GM19240 (cell line): Measurements from ENCODE around the gene FRMD5.

Experiments used
- DNase-seq: peaks from one replicate; pipeline ENCODE4 v3.0.0; 2011; ENCODE audit warnings: low spot score; ENCODE audit not compliant: insufficient read length

Gene FRMD5

GRCh38 chr15:43931119-43931518 lies 264.0 kb downstream of the FRMD5 start:
- DNase-seq: no peak

DNA sequence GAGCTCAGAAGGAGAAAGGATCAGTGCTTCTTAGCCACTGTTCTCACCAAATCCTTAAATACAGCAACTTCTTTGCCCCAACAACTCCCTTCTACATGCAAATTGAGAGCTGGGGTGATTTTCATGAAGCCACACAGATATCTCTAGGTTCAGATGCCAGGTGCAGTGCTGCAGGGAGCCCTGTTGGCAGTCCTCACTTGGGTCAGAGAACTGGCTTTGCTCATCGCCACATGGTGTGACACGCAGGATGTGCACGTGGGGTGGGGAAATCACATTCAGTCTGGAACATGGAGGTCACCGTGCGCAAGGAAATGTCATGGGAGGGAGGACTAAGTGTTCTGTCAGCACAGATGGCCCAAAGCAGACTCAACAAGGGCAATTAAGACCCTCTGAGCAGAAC lies 264.5 kb downstream of the FRMD5 start:
- no peak for DNase-seq

DNA sequence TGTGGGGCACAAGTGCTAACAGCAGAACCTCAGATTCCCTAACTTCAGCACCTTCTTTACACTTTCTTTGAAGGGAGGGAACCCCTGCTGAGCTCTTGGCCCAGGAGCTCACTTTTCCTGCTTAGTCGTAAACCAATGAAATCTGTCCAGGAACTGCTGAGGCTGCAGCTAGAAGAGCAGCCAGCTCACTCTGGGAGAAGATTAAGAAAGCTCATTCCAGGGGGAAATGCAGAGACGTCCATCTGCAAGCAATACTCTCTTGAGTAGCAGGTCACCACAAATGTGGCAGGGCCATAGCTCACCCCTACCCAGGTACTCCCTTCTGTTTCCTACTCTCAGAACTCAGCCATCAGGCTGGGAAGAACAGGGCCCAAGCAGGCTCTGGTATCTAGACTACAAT lies 265.0 kb downstream of the FRMD5 start:
- no peak for DNase-seq

DNA sequence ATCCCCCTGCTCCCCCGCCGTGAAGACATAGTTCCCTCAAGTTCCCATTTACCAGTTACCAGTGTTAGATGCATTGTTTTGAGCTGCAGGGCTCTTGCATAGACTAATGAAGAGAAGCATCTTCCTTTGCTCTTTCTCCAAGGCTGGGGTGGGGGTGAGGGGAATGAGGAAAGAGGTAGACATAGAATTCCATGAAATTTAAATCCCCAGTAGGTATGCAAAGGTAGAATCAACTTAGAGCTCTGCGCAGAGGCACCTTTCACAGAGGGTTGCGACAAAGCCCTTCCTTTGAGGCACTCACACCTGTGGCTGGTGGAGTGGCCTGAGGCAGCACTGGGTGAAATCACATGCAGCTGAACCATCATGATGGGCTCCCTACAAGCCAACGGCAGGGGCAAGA lies 266.9 kb downstream of the FRMD5 start:
- no peak for DNase-seq

GRCh38 chr15:43927203-43927602 lies 267.9 kb downstream of the FRMD5 start:
- no peak for DNase-seq

GRCh38 chr15:43923553-43923952 lies 271.5 kb downstream of the FRMD5 start:
- no peak for DNase-seq

DNA sequence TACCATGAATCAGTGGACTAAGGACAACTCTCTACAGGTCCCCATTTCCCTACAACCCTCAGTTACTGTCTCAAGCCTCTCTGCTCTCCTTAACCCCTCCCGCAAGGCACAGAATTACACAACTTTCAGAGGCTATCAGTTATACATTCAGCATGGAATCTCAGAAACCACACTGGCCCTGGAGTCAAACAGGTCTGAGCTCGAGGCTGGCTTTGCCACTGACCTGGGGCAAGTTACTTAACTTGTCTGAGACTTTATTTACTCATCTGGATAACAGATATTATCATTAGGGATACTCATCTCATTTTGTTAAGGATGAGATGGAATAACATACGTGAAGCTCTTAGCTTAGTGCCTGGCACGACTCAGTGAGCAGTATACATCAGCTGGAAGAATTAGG lies 273.1 kb downstream of the FRMD5 start:
- DNase-seq: no peak

- no peak for DNase-seq
Measured at GRCh38 chr15:43920815-43921214, 274.3 kb downstream of the FRMD5 start.

GRCh38 chr15:43920254-43920600 lies 274.8 kb downstream of the FRMD5 start:
- no peak for DNase-seq

GRCh38 chr15:43919540-43920253 lies 275.4 kb downstream of the FRMD5 start:
- no peak for DNase-seq

DNA sequence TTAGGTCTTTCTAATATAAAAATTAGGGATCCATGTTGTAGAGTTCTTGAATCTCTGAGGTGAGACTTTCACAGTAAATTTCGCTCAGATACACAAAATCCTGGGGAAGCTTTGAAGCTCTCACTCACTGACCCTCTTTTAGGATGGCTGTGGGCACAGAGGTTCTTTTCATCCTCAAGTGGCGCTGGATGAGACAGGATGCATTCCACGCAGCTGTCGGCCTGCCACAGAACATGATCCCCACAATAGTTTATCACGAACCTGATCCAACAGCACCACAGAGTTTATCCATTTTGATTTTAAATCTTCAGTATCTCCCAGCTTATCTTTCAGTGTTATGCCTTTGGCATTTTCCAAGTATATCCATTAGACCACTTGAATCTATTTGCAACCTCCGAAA lies 276.4 kb downstream of the FRMD5 start:
- no peak for DNase-seq

DNA sequence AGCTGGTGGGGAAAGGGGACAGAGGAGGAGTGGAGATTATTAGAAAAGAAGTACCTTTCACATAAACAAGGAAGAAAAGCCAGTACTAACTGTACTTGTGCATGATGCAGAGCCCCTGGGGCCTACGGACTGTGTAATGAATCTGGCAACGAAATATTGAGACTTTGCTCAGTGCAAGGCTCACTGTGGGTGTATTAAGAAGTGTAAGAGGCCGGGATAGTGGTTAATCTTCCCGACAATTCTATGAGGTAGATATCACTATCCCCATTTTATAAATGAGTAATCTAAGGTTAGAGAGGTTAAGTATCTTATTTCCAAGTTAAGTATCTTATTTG lies 278.8 kb downstream of the FRMD5 start:
- no peak for DNase-seq

GRCh38 chr15:43915631-43916325 lies 279.3 kb downstream of the FRMD5 start:
- DNase-seq: no peak

DNA sequence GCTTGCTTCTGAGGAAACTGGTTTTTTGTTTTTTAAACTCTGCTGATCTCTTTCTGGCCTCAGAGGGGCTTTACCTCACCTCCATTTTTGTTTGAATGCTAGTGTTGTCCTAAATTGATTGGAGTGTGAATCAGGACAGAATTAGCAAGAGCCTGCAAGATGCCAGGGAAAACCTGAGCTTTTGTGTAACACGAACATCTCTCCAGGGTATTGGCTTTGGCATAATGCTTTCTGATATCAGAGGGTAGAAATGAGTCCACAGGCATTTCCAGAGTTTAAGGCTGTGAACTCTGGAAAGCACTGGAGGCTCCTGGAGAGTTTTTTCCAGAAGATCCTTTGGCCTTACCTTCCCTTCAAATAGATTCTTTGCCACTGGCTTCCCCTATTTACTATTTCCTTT lies 281.1 kb downstream of the FRMD5 start:
- DNase-seq: no peak

DNA sequence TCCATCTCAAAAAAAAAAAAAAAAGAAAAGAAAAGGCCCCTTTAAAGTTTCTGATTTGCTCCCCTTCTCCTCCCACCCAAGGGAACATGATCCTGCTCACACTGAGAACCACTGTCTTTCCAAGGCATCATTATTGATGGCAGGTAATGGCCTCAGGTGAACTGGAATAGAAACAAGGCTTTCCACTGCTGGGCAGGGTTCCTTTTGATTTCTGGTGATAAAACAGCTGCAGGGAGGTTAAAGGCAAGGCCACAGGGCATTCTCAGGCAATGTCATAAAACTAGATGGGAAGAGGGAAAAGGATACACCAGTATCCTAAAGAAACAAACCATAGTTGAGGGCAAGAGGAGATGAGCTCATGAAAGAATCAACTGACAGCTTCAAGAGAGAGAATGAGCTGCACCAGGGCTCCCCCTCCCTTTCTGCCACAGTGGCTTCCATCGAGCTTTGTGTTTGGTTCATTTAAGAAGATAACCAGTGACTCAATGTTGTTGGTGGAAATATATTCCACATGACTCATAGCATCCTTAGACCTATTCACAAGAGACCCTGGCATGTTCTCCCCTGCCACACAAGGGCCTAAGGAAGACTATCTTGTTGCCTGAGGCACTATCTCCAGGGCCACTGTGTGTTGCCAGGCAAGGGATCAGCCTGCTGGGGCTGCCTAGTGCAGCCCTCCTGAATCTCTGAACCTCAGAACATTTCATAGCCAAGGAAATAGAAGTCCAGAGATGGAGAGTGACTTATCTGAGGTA lies 281.9 kb downstream of the FRMD5 start:
- no peak for DNase-seq

DNA sequence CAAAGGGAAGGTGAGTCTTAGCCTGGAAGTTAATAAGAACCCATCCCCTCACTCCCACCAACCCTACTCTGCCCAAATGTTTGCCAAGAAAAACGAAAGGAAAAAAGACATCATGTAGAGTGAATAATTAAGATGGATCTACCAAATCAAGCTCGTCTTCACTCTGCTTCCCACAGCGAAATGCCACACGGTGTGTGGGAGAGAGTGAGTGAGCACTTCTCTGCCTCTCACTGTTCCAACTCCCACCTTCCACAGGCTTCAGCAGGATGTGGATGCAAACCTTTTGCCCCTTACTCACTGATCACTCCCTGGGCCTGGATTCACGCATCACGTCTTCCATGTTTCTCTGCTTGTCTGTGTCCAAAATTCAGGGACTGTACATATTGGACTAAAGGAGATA lies 282.9 kb downstream of the FRMD5 start:
- DNase-seq: no peak

DNA sequence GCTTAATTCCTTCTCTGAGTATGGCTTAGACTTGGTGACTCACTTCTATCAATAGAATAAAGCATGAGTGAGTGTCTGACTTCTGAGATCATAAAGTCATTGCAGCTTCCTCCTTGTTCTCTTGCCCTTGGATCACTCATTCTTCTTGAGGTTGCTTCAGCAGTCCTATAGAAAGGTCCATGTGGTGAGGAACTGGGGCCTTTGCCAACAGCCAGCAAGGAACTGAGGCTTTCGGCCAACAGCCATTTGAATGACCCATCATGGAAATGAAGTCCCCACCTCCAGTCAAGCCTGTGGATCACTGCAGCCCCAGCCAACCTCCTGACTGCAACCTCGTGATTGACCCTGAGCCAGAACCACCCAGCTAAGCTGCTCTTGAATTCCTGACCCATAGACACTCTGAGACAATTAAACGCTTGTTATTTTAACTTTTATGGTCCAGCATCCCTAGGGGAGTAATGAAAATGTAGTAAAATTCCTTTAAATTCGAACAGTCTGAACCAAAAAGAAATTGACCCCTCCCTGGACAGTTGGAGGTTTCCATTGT lies 283.8 kb downstream of the FRMD5 start:
- no peak for DNase-seq

GRCh38 chr15:43908516-43909050 lies 286.5 kb downstream of the FRMD5 start:
- DNase-seq: no peak

DNA sequence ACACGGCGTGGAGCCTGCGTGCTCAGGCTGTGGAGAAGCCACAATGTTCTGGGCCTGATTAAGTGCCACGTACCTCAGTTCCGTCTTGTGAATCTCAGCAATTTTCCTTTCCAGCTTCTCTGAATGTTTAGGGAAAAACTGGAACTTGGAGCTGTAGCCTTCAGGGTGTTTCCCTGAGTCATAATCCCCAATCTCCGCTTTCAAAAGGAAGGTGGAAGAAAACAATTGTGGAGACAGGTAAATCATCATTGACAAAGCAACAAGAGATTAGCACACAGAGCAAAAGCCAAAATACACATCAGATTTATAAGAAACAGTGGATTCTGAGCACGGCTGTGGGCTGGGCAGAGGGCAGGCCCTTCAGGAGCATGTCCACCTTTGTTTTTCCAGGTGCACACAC lies 289.3 kb downstream of the FRMD5 start:
- no peak for DNase-seq

DNA sequence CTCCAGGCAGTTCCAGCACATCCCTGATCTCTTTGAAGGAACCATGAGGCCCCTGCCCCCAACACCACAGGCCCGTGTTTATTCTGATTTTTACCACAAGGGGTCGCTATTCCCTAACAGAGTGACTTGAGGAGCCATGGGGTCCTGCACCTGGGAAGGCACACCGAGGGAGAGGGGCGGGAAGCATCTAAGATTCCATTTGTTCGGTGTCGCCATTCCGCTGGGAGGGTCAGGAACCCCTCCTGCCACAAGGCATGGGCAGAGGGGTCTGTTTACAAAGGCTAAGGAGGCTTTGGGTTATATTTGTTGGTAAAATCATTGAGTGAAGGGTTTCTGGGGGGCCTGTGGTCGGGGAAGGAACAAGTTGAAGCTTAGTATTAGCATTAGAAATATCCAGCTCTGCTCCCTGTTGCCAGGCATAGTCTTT lies 291.2 kb downstream of the FRMD5 start:
- DNase-seq: peak; percentile 55

DNA sequence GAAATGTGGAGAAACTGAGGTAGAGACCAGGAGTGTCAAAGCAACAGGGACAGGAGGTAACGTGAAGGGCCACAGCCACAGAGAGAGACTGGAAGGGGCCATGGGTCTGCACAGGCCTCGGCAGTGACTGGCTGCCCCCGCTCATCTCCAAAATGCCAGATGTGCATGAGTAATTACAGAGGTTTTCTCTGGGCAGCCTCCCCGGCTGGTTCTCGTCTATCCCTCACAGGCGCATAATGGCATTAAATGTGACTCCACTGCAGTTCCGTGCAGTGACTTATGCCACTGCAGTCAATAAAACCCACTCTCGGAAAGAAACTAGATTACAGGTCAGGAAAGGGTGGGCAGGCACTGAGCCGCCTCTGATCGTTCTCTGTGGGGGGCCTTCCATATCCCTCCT lies 293.6 kb downstream of the FRMD5 start:
- no peak for DNase-seq

- no peak for DNase-seq
Measured at GRCh38 chr15:43900996-43901395, 294.1 kb downstream of the FRMD5 start.
